T-helper 17 cell (primary cell): ENCODE measurements around the gene NUP37. TPM values are rescaled to one million over a fixed set of nuclear protein-coding genes. Genes with fewer than 3 reads are reported as not detected.
"Not testable (repeated sequence)": the region's sequence is repeated elsewhere in the genome, so short reads cannot be mapped to it uniquely, and the experiment has no call there.

ENCODE experiments used
- ATAC-seq: fragments of 150-1000 bp; cut with Tn5 transposase; 2 replicates; pipeline ENCODE4 v1.10.0; 2021; ENCODE audit warnings: mild to moderate bottlenecking, moderate library complexity
- DNase-seq, 3 donors: peaks; one replicate each; pipeline versions ENCODE4 v3.0.0 to v3.0.0-alpha.2; 2020 to 2021
- H3K9me3 ChIP-seq: one replicate; pipeline ENCODE4 v1.7.0; 2013; ENCODE audit warnings: low read length, mild to moderate bottlenecking; ENCODE audit not compliant: control insufficient read depth, poor library complexity, severe bottlenecking
- H3K27ac Mint-ChIP-seq: one replicate; pipeline ENCODE4 v1.8.0; 2022; ENCODE audit warnings: mild to moderate bottlenecking, moderate library complexity, mixed read lengths
- H3K27me3 Mint-ChIP-seq: one replicate; pipeline ENCODE4 v1.8.0; 2022; ENCODE audit warnings: mixed read lengths
- H3K36me3 Mint-ChIP-seq: one replicate; pipeline ENCODE4 v1.8.0; 2022; ENCODE audit warnings: low read depth, mixed read lengths
- H3K4me1 Mint-ChIP-seq: one replicate; pipeline ENCODE4 v1.8.0; 2022; ENCODE audit warnings: mild to moderate bottlenecking, mixed read lengths
- H3K4me3 Mint-ChIP-seq: one replicate; pipeline ENCODE4 v1.8.0; 2022; ENCODE audit warnings: mild to moderate bottlenecking, moderate library complexity, mixed read lengths
- total RNA-seq, 4 donors: library from RNA in 2 of 4; stranded (reverse) in 2 of 4; gene quantifications; one replicate each; pipeline ENCODE4 v1.2.3 and lab custom pipeline; 2022 to 2026

The NUP37 gene
- 10 to 100 TPM; 11.0 to 12.5 TPM for total RNA-seq
- 10.3 to 18.2 reads per million in 2 donors for total RNA-seq (lab: John Stamatoyannopoulos, UW)

DNA sequence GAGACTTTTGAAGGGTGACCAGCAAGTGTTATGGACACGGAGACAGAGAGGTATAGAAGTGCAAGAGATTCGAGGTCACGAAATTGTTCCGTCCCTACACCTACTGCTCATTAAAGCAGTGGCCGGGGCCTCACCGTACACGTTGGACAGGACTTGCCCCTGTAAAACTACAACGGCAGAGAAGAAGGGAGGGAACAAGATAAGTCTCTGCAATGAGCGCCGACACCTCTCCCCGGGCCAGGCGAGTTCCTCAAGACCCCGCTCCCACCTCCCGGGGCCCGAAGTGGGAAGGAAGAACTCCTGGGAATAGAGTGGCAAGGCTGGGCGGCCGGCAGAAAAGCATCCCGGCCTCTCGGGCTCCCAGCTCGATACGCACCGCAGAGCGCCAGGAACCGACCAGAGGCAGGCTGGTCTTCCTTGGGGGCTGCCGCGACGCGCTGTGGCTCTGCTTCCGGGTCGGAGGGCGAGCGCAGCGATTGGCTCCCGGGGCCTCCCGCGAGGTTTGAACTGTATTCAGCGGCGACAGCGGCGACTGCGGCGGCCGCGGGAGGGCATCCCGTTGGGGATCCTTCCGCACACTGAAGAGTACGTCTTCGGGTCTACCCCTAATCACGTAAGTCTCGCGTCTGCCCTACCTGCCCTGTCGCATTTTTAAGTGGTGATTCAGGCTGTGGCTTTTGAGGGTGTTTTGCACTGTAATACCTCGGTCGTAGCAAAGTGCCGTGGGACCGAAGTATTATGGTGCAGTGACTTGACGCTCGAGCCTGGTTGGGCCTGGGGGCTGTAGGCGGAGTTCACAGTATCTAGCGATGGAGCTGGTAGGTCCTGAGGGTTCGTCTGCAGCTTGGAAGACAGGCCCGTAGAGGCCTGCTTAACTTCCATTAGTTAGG is at the start of gene NUP37, which contains the start of gene PARPBP:
Gene NUP37 (minus strand): TSS at position 441 of the 890 bp plus-strand sequence. CDS start 1,596 bp downstream, outside the sequence.
Gene PARPBP (plus strand): TSS at position 510 of the 890 bp plus-strand sequence. CDS start 3,706 bp downstream, outside the sequence.
- ATAC-seq, result peak; percentile 95
- peak within 1 kb of the TSS; percentile 91 for H3K27ac Mint-ChIP-seq
- no peaks in the 10 kb centered on the region for H3K27me3 Mint-ChIP-seq
- peak within 1 kb of the TSS; percentile 90 for H3K4me3 Mint-ChIP-seq
- peaks cover 3% of the 10 kb centered on the region for H3K36me3 Mint-ChIP-seq
- H3K4me1 Mint-ChIP-seq, result peaks cover 14% of the 10 kb centered on the region
- H3K9me3 ChIP-seq, result no peaks in the 10 kb centered on the region
- peak; percentile 85 to 92 (median 86) for DNase-seq

DNA sequence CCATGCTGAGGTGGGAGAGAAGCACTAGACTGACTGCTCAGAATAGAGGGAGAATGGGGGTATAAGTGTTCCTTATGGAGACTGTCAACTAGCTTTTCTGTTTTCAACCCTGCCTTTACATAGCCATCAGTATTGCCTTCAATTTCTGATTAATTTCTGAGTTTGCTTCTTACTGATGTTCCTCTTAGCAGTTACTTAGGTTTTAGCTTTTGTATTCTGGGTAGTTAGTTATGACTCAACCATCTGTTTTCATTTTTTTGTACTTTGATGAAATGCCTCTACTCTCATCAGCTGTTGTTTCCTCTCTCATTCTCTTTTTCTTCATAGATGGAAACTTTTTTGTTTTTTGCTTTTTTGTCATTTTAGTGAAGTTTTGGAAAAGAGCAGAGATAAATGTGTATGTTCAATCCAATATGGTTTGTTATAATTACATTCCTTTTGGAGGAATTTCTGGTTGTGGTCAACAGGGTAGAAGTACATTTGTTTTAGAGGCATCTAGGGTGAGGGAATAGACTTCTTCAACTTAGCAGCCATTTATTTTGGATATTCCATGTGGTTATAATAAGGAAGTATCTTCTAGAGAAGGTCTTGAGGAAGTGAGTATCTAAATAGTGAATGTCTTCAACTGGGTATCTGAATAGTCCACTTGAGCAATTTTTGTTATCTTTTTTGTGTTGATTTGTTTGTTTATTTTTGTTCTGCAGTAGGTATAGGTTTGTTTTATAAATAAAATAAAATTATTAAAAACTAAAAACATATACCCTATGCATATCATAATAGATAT is 48.1 kb upstream of the NUP37 start:
- Mint-ChIP-seq H3K4me3 (peak overlapping the region; percentile 28), H3K4me1 (peaks cover 2% of the 10 kb centered on the region), H3K36me3 (no peaks in the 10 kb centered on the region), H3K27ac (no peak overlapping the region), H3K27me3 (no peaks in the 10 kb centered on the region)
- no peaks in the 10 kb centered on the region for H3K9me3 ChIP-seq
- ATAC-seq (no peak), DNase-seq (no peak)

- no peaks in the 10 kb centered on the region for H3K9me3 ChIP-seq
- Mint-ChIP-seq H3K27ac (no peak overlapping the region), H3K4me3 (no peak overlapping the region), H3K27me3 (no peaks in the 10 kb centered on the region), H3K36me3 (peaks cover 2% of the 10 kb centered on the region), H3K4me1 (no peaks in the 10 kb centered on the region)
- ATAC-seq (no peak), DNase-seq (no peak)
Measured at GRCh38 chr12:102163383-102163782, 43.5 kb upstream of the NUP37 start.

DNA sequence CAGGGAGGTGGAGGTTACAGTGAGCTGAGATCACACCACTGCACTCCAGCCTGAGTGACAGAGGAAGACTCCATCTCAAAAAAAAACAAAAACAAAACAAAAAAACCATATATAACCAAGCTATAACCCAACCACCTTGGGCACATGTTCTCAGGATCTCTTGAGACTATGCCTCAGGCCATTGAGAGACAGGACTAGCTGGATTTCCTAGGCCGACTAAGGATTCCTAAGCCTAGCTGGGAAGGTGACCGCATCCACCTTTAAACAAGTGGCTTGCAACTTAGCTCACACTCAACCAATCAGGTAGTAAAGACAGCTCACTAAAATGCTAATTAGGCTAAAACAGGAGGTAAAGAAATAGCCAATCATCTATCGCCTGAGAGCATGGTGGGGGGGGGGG is 35.3 kb upstream of the NUP37 start:
- not testable (repeated sequence) for H3K4me1 Mint-ChIP-seq, DNase-seq, H3K27me3 Mint-ChIP-seq, H3K36me3 Mint-ChIP-seq, H3K27ac Mint-ChIP-seq, H3K4me3 Mint-ChIP-seq, ATAC-seq, H3K9me3 ChIP-seq

DNA sequence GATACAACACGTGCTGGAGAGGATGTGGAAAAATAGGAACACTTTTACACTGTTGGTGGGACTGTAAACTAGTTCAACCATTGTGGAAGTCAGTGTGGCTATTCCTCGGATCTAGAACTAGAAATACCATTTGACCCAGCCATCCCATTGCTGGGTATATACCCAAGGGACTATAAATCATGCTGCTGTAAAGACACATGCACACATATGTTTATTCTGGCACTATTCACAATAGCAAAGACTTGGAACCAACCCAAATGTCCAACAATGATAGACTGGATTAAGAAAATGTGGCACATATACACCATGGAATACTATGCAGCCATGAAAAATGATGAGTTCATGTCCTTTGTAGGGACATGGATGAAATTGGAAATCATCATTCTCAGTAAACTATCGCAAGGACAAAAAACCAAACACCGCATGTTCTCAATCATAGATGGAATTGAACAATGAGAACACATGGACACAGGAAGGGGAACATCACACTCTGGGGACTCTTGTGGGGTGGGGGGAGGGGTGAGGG is 27.2 kb upstream of the NUP37 start:
- not testable (repeated sequence) for ATAC-seq, DNase-seq, H3K36me3 Mint-ChIP-seq, H3K27ac Mint-ChIP-seq, H3K4me3 Mint-ChIP-seq, H3K9me3 ChIP-seq, H3K4me1 Mint-ChIP-seq, H3K27me3 Mint-ChIP-seq

DNA sequence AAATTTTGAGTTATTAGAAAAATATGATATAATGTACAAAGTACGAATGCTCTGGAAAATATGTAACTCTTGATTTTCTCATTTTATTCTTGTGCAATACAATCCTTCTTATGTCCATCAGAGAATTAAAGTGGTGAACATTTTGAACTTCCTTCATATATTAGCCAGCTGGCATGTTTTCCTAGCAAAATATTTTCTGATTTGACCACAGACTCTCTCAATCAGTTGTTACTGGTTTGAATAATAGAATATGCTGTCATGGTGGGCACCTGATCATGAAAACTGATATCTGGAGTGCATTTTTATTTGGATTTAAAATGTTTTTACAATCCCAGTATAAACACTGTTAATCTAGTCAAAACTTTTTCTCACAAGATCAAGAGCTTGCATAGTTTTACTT is 24.3 kb upstream of the NUP37 start:
- ATAC-seq (no peak), DNase-seq (no peak)
- Mint-ChIP-seq H3K27me3 (no peaks in the 10 kb centered on the region), H3K27ac (no peak overlapping the region), H3K4me3 (no peak overlapping the region), H3K36me3 (peaks cover 2% of the 10 kb centered on the region), H3K4me1 (no peaks in the 10 kb centered on the region)
- H3K9me3 ChIP-seq, result no peaks in the 10 kb centered on the region

DNA sequence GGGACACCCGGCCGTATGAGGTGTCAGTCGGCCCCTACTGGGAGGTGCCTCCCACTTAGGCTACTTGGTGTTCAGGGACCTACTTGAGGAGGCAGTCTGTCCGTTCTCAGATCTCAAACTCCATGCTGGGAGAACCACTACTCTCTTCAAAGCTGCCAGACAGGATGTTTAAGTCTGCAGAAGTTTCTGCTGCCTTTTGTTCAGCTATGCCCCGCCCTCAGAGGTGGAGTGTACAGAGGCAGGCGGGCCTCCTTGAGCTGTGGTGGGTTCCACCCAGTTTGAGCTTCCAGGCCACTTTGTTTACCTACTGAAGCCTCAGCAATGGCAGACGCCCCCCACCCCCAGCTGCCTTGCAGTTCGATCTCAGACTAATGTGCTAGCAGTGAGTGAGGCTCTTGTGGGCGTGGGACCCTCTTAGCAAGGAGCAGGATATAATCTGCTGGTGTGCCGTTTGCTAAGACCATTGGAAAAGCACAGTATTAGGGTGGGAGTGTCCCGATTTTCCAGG is 23.0 kb upstream of the NUP37 start:
- not testable (repeated sequence) for H3K4me1 Mint-ChIP-seq, DNase-seq, H3K4me3 Mint-ChIP-seq, H3K27me3 Mint-ChIP-seq, H3K9me3 ChIP-seq, ATAC-seq, H3K36me3 Mint-ChIP-seq
- peak overlapping the region; percentile 8 for H3K27ac Mint-ChIP-seq

GRCh38 chr12:102137619-102138018 is 17.7 kb upstream of the NUP37 start:
- not testable (repeated sequence) for H3K36me3 Mint-ChIP-seq

DNA sequence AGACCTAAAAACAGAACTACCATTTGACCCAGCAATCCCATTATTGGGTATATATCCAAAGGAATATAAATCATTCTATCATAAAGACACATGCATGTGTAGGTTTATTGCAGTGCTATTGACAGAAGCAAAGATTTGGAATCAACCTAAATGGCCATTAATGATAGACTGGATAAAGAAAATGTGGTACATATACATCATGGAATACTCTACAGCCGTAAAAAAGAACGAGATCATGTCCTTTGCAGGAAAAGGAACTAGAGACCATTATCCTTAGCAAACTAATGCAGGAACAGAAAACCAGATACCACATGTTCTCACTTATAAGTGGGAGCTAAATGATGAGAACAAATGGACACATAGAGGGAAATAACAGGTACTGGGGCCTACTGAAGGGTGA is 11.5 kb upstream of the NUP37 start:
- H3K9me3 ChIP-seq, H3K4me1 Mint-ChIP-seq, H3K4me3 Mint-ChIP-seq, H3K36me3 Mint-ChIP-seq, ATAC-seq, DNase-seq, H3K27me3 Mint-ChIP-seq, H3K27ac Mint-ChIP-seq: not testable (repeated sequence)

More at GRCh38 chr12:102137619-102138018, 17.7 kb upstream of the NUP37 start:
- H3K4me3 Mint-ChIP-seq, DNase-seq, H3K4me1 Mint-ChIP-seq, H3K27ac Mint-ChIP-seq, H3K9me3 ChIP-seq, ATAC-seq, H3K27me3 Mint-ChIP-seq: not testable (repeated sequence)

- H3K36me3 Mint-ChIP-seq, H3K4me1 Mint-ChIP-seq, H3K27me3 Mint-ChIP-seq, H3K27ac Mint-ChIP-seq, H3K4me3 Mint-ChIP-seq, ATAC-seq, H3K9me3 ChIP-seq, DNase-seq: not testable (repeated sequence)
Measured at GRCh38 chr12:102130720-102131119, 10.8 kb upstream of the NUP37 start.

DNA sequence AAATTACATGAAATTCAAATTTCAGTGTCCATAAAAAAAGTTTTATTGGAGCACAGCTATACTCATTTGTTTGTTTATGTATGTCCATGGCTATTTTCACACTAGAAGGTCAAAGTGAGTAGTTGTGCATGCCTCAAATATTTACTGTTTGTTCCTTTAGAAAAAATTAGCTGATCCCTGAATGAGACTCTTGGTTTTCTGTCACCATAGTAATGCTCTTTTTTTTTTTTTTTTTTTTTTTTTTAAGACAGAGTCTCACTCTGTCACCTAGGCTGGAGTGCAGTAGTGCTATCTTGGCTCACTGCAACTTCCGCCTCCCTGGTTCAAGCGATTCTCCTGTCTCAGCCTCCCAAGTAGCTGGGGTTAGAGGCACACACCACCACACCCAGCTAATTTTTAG is 1.4 kb upstream of the NUP37 start:
- not testable (repeated sequence) for H3K27me3 Mint-ChIP-seq, ATAC-seq, H3K36me3 Mint-ChIP-seq, H3K9me3 ChIP-seq, DNase-seq
- Mint-ChIP-seq H3K4me3 (peak overlapping the region; percentile 90), H3K27ac (peak overlapping the region; percentile 91), H3K4me1 (peaks cover 12% of the 10 kb centered on the region)

DNA sequence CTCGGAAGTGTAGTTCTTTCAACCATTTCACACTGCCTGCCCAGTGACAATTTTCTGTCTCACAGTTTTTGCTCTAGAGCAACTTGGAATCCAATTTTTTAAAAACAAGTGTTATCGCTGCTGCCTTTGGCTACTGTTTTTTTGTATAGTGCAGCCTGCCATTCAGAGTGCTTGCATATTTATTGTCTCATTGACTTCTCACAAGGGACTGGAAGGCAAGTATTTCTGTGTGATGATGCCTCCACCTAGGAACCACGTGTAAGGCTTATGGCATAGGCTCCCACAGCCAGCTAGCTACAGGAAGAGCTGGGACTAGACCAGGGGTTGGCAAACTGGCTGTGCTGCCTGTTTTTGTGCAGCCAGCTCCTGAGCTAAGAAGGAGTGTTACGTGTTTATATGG is 972 bp upstream of the NUP37 start:
- H3K36me3 Mint-ChIP-seq, result peaks cover 5% of the 10 kb centered on the region
- no peak for ATAC-seq
- H3K27me3 Mint-ChIP-seq, result no peaks in the 10 kb centered on the region
- peak overlapping the region; percentile 91 for H3K27ac Mint-ChIP-seq
- H3K9me3 ChIP-seq, result no peaks in the 10 kb centered on the region
- peaks cover 14% of the 10 kb centered on the region for H3K4me1 Mint-ChIP-seq
- H3K4me3 Mint-ChIP-seq, result peak overlapping the region; percentile 90
- DNase-seq, result no peak

DNA sequence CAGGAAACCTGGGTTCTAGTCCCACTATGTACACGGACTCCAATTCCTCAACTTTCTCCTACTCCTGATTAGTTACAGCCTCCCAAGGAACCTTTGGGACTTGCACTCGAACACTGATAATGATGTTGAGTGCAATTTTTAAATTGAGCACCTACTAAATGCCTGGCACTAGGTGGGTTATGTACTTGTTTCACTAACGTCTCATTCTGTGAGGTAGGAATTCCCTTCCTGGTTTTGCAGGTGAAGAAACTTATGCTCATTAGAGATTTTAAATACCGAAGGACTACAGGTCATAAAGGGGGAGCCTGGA is 605 bp upstream of the NUP37 start:
- peaks cover 14% of the 10 kb centered on the region for H3K4me1 Mint-ChIP-seq
- H3K36me3 Mint-ChIP-seq, result peaks cover 5% of the 10 kb centered on the region
- peak overlapping the region; percentile 90 for H3K4me3 Mint-ChIP-seq
- H3K9me3 ChIP-seq, result no peaks in the 10 kb centered on the region
- peak overlapping the region; percentile 91 for H3K27ac Mint-ChIP-seq
- no peaks in the 10 kb centered on the region for H3K27me3 Mint-ChIP-seq
- ATAC-seq (no peak), DNase-seq (no peak)
